ENCODE data around the gene LOC128125822.

LOC128125822 gene

GRCh38 chr6:63579937-63580703 lies 7.8 kb downstream of the LOC128125822 start:
- peaks cover 5 to 16% (median 7%) of the 10 kb centered on the region in 6 donors for H3K4me1 ChIP-seq
- intact Hi-C loops (cut with DNase I; ENCODE audit: low total_unique reads), result loop anchor here (10.0 kb wide), 1 partner anchor 55 kb away; the partner anchor contains the start of gene PHF3
- 95 to 100% (median 97%) methylated on average over 6 of the region's 6 CpGs for WGBS, 5 donors
- TF ChIP-seq CTCF (IDR thresholded peaks at IDR 0.05 in 8 of 11, conservative IDR thresholded peaks at IDR 0.05 in 3 of 11), result no peak
- TF ChIP-seq POLR2AphosphoS5 (IDR thresholded peaks at IDR 0.05), result no peak
- no peak for TF ChIP-seq POLR2A (IDR thresholded peaks at IDR 0.05)
- no peak overlapping the region for H3K4me3 ChIP-seq
- H3K9me3 ChIP-seq, result no peaks in the 10 kb centered on the region
- H3K27me3 ChIP-seq (replicated peaks in 1 of 7), result no peaks in the 10 kb centered on the region
- peaks cover 3 to 79% (median 43%) of the 10 kb centered on the region in 6 donors for H3K36me3 ChIP-seq
- no peak for DNase-seq
- H3K27ac ChIP-seq, result no peak overlapping the region

- Histone ChIP-seq H3K9me3 (no peaks in the 10 kb centered on the region), H3K27ac (no peak overlapping the region), H3K4me3 (no peak overlapping the region), H3K4me1 (peaks cover under 1 to 11% (median 3%) of the 10 kb centered on the region in 6 donors), H3K36me3 (peaks cover 3 to 79% (median 43%) of the 10 kb centered on the region in 6 donors), H3K27me3 (replicated peaks in 1 of 7) (no peaks in the 10 kb centered on the region)
- WGBS, 5 donors, result 90 to 96% (median 93%) methylated on average over 3 of the region's 3 CpGs
- no peak for TF ChIP-seq POLR2A (IDR thresholded peaks at IDR 0.05)
- TF ChIP-seq POLR2AphosphoS5 (IDR thresholded peaks at IDR 0.05), result no peak
- no peak for TF ChIP-seq CTCF (IDR thresholded peaks at IDR 0.05 in 8 of 11, conservative IDR thresholded peaks at IDR 0.05 in 3 of 11)
- intact Hi-C loops (cut with DNase I; ENCODE audit: low total_unique reads), result no loop called here
- no peak for DNase-seq
Measured at GRCh38 chr6:63580704-63580961, 8.4 kb downstream of the LOC128125822 start.

GRCh38 chr6:63581355-63582013 lies 9.2 kb downstream of the LOC128125822 start:
- Histone ChIP-seq H3K27me3 (replicated peaks in 1 of 7) (no peaks in the 10 kb centered on the region), H3K4me1 (peaks cover 0 to 3% (median 0%) of the 10 kb centered on the region in 6 donors), H3K27ac (no peak overlapping the region), H3K4me3 (no peak overlapping the region), H3K9me3 (no peaks in the 10 kb centered on the region), H3K36me3 (peaks cover 3 to 76% (median 41%) of the 10 kb centered on the region in 6 donors)
- 92 to 99% (median 96%) methylated on average over 2 of the region's 2 CpGs for WGBS, 5 donors
- no peak for DNase-seq
- no peak for TF ChIP-seq CTCF (IDR thresholded peaks at IDR 0.05 in 8 of 11, conservative IDR thresholded peaks at IDR 0.05 in 3 of 11)
- TF ChIP-seq POLR2AphosphoS5 (IDR thresholded peaks at IDR 0.05), result no peak
- no peak for TF ChIP-seq POLR2A (IDR thresholded peaks at IDR 0.05)
- intact Hi-C loops (cut with DNase I; ENCODE audit: low total_unique reads), result no loop called here

- peaks cover 0 to 64% (median 29%) of the 10 kb centered on the region in 6 donors for H3K36me3 ChIP-seq
- WGBS, 5 donors, result 81 to 99% (median 95%) methylated on average over 4 of the region's 4 CpGs
Measured at GRCh38 chr6:63582579-63583231, 10.4 kb downstream of the LOC128125822 start.

More at GRCh38 chr6:63582579-63583231, 10.4 kb downstream of the LOC128125822 start:
- intact Hi-C loops (cut with DNase I; ENCODE audit: low total_unique reads), result no loop called here
- no peaks in the 10 kb centered on the region for H3K9me3 ChIP-seq
- H3K27ac ChIP-seq, result no peak overlapping the region
- no peaks in the 10 kb centered on the region for H3K4me1 ChIP-seq
- TF ChIP-seq POLR2AphosphoS5 (IDR thresholded peaks at IDR 0.05) (no peak), CTCF (IDR thresholded peaks at IDR 0.05 in 8 of 11, conservative IDR thresholded peaks at IDR 0.05 in 3 of 11) (no peak), POLR2A (IDR thresholded peaks at IDR 0.05) (no peak)
- H3K4me3 ChIP-seq, result no peak overlapping the region
- no peaks in the 10 kb centered on the region for H3K27me3 ChIP-seq (replicated peaks in 1 of 7)
- no peak for DNase-seq

All from spleen (tissue), 11 donors.